IPS-NIHi7 (cell line): ENCODE results near the gene PRSS37.

Experiments used
- DNase-seq: peaks from one replicate; pipeline ENCODE4 v3.0.0; 2012; ENCODE audit warnings: mixed read lengths; ENCODE audit errors: extremely low spot score

The PRSS37 gene

GRCh38 chr7:141788296-141788695 is 53.0 kb downstream of the PRSS37 start:
- no peak for DNase-seq
